Spinal cord (tissue), 10 donors: ENCODE results near the gene MAPKBP1. TPM values are rescaled to one million over a fixed set of nuclear protein-coding genes. Genes with fewer than 3 reads are reported as not detected.

ENCODE experiments used
- DNase-seq, 6 donors: peaks; one replicate each; pipeline versions ENCODE4 v3.0.0 to v3.0.0-alpha.2; 2013 to 2015; ENCODE audit warnings: low spot score in 6 of 6, low read depth in 4 of 6
- H3K27ac ChIP-seq: one replicate; pipeline ENCODE4 v1.5.1; 2013; ENCODE audit warnings: low read depth, low read length, control low read depth
- H3K27me3 ChIP-seq: one replicate; pipeline ENCODE4 v1.6.1; 2013; ENCODE audit warnings: low read length; ENCODE audit not compliant: control insufficient read depth, insufficient read depth
- H3K36me3 ChIP-seq: one replicate; pipeline ENCODE4 v1.6.1; 2013; ENCODE audit warnings: low read length; ENCODE audit not compliant: control insufficient read depth, insufficient read depth
- H3K4me1 ChIP-seq: one replicate; pipeline ENCODE4 v1.6.1; 2013; ENCODE audit warnings: low read length; ENCODE audit not compliant: control insufficient read depth, insufficient read depth
- H3K4me3 ChIP-seq: one replicate; pipeline ENCODE4 v1.5.1; 2013; ENCODE audit warnings: low read depth, low read length, control low read depth
- H3K9me3 ChIP-seq: one replicate; pipeline ENCODE4 v1.6.1; 2013; ENCODE audit warnings: low read length; ENCODE audit not compliant: control insufficient read depth, insufficient read depth
- WGBS: methylation state at CpG from one replicate; pipeline ENCODE4 v1.1.5; 2013; ENCODE audit warnings: missing lambda C conversion rate; ENCODE audit not compliant: insufficient coverage; 5-methylcytosine and 5-hydroxymethylcytosine counted together
- polyA plus RNA-seq, 2 donors: library from polyadenylated mRNA; unstranded; fragments of 120-200 nt; gene quantifications; one replicate each; pipeline ENCODE4 v1.2.1, GENCODE V29; 2013; ENCODE audit not compliant: insufficient read length in 2 of 2
- total RNA-seq, 2 donors: library from RNA; depleted of rRNA in 1 of 2; stranded (reverse); fragments of 120-200 nt in 1 of 2; fragments of >200 nt in 1 of 2; gene quantifications; one replicate each; pipeline versions ENCODE4 v1.2.3 to v1.2.4, GENCODE V29; 2013 to 2014
- donor health status: healthy.

MAPKBP1 gene
- total and polyA plus RNA-seq, 4 donors = 27.1 to 52.6 (median 31.8) TPM

DNA sequence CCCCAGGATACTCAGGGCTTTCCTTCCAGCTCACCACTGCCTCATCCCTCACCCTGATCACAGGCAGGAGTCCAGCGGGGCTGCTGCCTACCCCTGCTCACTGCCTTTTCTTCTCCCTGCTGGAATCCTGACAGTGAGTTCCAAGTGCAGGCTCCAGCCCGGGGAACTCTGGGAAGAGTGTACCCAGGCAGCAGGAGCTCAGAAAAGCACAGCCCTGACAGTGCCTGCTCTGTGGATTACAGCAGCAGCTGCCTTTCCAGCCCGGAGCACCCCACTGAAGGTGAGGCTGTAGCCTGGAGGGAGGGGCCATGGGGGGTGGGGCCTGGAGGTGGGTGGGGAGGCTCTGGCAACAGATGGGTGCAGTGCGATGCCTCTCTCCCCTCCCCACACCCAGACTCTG lies 47.5 kb downstream of the MAPKBP1 start:
- no peak for DNase-seq
- Histone ChIP-seq H3K9me3 (no peaks in the 10 kb centered on the region), H3K27me3 (no peaks in the 10 kb centered on the region), H3K4me1 (no peaks in the 10 kb centered on the region), H3K27ac (no peak overlapping the region), H3K4me3 (no peak overlapping the region), H3K36me3 (peaks cover 97% of the 10 kb centered on the region)
- 95% methylated on average over 2 of the region's 4 CpGs for WGBS

DNA sequence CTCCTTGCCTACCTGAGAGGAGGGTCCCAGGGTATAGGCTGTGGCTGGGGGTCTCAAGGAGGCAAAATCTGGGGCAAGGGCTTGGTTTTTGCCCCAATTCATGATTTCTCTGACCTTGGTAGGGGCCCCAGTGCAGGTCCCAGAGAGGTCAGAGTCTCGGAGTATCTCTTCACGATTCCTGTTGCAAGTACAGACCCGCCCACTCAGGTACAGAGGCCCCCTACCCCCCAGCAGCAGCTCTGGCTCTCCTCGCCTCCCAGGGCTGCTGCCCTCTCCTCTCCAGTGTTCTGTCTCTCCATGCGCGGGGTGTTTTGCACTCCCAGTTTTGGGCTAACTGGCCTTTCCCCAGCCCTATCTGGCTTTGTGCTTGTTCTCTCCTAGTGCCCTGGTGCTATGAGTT lies 48.2 kb downstream of the MAPKBP1 start:
- WGBS = 89% methylated on average over 6 of the region's 6 CpGs
- Histone ChIP-seq H3K27me3 (no peaks in the 10 kb centered on the region), H3K36me3 (peaks cover 91% of the 10 kb centered on the region), H3K4me1 (peaks cover 5% of the 10 kb centered on the region), H3K4me3 (no peak overlapping the region), H3K27ac (no peak overlapping the region), H3K9me3 (no peaks in the 10 kb centered on the region)
- DNase-seq = no peak

DNA sequence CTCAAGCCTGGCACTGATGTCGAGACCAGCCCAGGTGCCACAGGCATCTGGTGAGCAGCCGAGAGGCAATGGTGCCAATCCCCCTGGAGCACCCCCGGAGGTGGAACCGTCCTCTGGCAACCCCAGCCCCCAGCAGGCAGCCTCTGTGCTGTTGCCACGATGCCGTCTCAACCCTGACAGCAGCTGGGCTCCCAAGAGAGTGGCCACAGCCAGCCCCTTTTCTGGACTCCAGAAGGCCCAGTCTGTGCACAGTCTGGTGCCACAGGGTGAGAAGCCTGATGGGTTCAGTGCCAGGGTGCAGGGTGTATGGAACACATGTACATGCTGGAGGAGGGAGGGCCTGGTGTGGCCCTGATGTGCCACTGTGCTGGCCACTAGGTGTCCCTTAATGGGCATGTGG lies 48.7 kb downstream of the MAPKBP1 start:
- 80% methylated on average over 6 of the region's 6 CpGs for WGBS
- H3K36me3 ChIP-seq = peaks cover 86% of the 10 kb centered on the region

DNA sequence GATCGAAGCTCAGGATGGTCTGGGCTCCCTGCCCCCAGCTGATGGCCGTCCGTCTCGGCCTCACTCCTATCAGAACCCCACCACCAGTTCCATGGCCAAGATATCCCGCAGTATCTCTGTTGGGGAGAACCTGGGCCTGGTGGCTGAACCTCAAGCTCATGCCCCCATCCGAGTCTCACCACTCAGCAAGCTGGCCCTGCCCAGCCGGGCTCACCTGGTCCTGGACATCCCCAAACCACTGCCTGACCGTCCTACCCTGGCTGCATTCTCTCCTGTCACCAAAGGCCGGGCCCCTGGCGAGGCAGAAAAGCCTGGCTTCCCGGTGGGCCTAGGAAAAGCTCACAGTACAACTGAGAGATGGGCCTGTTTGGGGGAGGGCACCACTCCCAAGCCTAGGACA lies 49.2 kb downstream of the MAPKBP1 start:
- H3K9me3 ChIP-seq = no peaks in the 10 kb centered on the region
- H3K4me1 ChIP-seq = peaks cover 7% of the 10 kb centered on the region
- 92% methylated on average over 10 of the region's 11 CpGs for WGBS
- H3K4me3 ChIP-seq = no peak overlapping the region
- no peak overlapping the region for H3K27ac ChIP-seq
- peaks cover 81% of the 10 kb centered on the region for H3K36me3 ChIP-seq
- DNase-seq = no peak
- no peaks in the 10 kb centered on the region for H3K27me3 ChIP-seq

More for the DNA sequence above, 48.7 kb downstream of the MAPKBP1 start:
- H3K4me1 ChIP-seq = peaks cover 7% of the 10 kb centered on the region
- H3K27ac ChIP-seq = no peak overlapping the region
- no peaks in the 10 kb centered on the region for H3K27me3 ChIP-seq
- no peaks in the 10 kb centered on the region for H3K9me3 ChIP-seq
- DNase-seq = no peak
- H3K4me3 ChIP-seq = no peak overlapping the region

DNA sequence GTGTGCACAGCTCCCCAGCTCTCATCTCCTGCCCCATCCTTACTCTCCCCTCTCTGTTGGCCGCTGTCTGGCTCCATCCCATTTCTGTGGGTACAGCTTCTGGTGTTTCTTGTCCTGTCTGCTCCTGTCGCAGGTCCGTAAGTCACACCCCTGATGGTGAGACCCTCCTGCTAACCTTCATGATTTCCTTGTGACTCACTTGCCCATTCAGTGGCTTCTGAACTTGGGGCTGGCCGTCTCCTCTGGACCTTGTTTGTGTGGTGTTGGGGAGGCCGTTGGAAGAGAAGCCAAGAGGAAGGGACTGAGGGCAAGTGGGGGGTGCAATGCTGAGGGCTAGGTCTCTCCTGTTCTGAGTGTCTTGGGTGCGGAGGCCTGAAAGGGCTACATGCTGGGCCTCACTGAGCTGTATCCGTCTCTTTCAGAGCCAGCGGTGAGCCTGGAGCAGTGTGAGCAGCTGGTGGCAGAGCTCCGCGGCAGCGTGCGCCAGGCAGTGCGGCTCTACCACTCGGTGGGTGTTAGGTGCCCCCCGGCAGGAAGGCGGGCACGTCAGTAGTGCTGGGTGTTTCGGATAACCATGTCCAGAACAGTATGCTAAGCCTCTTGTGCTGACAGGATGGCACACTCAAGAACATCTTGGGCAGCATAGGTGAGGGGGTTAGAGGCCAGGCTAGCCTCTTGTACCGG lies 49.9 kb downstream of the MAPKBP1 start:
- H3K27me3 ChIP-seq = no peaks in the 10 kb centered on the region
- H3K9me3 ChIP-seq = no peaks in the 10 kb centered on the region
- H3K27ac ChIP-seq = no peak overlapping the region
- no peak overlapping the region for H3K4me3 ChIP-seq
- H3K4me1 ChIP-seq = peaks cover 7% of the 10 kb centered on the region
- 95% methylated on average over 17 of the region's 19 CpGs for WGBS
- H3K36me3 ChIP-seq = peaks cover 74% of the 10 kb centered on the region
- DNase-seq = no peak

DNA sequence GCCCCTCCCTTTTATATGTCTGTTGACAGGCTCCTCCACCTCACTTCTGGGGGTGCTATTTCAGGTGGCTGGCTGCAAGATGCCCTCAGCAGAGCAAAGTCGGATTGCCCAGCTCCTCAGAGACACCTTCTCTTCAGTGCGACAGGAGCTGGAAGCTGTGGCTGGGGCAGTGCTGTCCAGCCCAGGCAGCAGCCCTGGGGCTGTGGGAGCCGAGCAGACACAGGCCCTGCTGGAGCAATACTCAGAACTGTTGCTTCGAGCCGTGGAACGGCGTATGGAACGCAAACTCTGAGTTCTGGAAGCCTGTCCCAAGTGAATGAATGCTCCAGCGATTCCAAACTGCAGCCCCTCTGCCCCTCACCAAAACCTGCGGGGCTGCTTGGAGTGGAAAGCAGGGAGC lies 50.9 kb downstream of the MAPKBP1 start:
- peaks cover 15% of the 10 kb centered on the region for H3K4me1 ChIP-seq
- H3K27me3 ChIP-seq = no peaks in the 10 kb centered on the region
- no peak overlapping the region for H3K27ac ChIP-seq
- H3K9me3 ChIP-seq = no peaks in the 10 kb centered on the region
- peaks cover 69% of the 10 kb centered on the region for H3K36me3 ChIP-seq
- DNase-seq = no peak
- 80% methylated on average over 9 of the region's 10 CpGs for WGBS
- no peak overlapping the region for H3K4me3 ChIP-seq

DNA sequence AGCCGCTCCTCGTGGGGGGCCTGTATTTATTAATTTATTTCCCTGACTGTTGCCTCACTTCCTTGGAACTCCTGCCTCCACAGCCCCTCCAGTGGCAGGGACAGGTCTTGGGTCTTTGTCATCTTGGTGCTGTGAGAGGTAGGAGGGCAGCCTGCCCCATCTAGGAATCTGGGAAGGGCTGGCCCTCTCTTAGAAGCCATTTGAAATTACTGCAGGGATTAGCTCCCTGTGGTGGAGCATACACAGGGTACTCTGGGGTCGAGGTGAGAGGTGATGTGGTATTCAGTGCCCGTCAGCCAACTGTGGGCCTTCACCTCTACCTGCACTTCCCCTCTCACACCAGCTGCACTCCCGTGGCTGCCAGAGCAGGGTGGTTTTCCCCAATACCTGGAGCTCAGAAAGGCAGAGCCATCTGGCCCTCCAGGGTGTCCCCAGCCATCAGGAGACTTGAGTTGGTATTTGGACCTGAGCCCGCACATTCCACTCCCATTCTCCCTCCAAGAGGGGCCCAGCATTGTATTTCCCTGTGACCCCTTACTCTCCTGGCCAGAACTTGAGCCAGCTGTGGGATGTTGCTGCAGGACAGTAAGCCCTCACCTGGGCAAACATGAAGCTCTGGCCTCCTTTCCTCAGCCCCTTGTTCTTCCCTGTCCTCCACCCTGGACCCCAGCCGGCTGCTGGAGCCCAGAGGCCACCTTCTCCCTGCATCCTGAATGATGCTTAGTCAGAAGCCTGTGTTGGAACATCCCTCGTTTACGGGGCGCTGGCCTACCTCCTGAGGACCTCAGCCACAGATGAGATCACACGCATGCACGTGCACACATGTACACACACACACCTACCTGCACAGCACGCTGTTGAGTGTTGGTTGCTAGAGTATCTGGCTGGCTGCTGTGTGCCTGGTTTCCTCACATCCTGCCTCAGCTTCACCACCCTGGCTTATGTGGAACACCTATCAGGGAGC lies 51.6 kb downstream of the MAPKBP1 start:
- Histone ChIP-seq H3K36me3 (peaks cover 69% of the 10 kb centered on the region), H3K27me3 (no peaks in the 10 kb centered on the region), H3K9me3 (no peaks in the 10 kb centered on the region), H3K4me1 (peaks cover 21% of the 10 kb centered on the region), H3K27ac (no peak overlapping the region), H3K4me3 (no peak overlapping the region)
- DNase-seq = no peak
- 86% methylated on average over 5 of the region's 13 CpGs for WGBS

DNA sequence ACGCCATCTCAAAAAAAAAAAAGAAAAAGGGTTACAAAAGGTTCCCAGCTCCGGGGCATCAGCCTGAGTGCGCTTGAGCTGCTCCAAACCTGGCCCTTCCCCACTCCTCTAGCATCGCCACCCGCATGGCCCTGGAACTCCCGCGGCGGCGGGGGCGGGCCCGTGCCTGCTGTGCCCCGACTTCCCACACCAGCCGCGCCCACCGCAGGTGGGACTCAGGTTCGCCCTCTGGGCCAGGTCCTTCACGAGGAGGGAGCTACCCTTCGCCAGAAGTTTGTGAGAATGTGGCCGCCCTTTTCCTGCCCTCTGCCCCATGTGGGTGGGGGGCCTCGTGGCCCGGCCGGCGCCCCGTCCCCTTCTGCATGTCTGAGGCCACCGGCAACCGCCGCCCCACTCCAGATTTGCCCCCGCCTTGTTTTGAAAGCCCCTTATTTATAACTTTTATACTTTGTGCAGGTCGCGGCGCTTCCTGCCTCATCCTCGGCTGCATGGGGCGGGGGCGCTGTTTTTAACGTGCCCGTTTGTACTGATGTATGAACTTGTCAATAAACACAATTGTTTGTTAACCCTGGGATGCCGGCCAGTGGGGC lies 53.1 kb downstream of the MAPKBP1 start:
- H3K4me3 ChIP-seq = peak overlapping the region; percentile 95
- peak in 2 of 6 donors; percentile 6 to 25 for DNase-seq
- no peaks in the 10 kb centered on the region for H3K9me3 ChIP-seq
- 6% methylated on average over 31 of the region's 37 CpGs for WGBS
- H3K27me3 ChIP-seq = no peaks in the 10 kb centered on the region
- H3K27ac ChIP-seq = no peak overlapping the region
- H3K36me3 ChIP-seq = peaks cover 67% of the 10 kb centered on the region
- peaks cover 21% of the 10 kb centered on the region for H3K4me1 ChIP-seq

DNA sequence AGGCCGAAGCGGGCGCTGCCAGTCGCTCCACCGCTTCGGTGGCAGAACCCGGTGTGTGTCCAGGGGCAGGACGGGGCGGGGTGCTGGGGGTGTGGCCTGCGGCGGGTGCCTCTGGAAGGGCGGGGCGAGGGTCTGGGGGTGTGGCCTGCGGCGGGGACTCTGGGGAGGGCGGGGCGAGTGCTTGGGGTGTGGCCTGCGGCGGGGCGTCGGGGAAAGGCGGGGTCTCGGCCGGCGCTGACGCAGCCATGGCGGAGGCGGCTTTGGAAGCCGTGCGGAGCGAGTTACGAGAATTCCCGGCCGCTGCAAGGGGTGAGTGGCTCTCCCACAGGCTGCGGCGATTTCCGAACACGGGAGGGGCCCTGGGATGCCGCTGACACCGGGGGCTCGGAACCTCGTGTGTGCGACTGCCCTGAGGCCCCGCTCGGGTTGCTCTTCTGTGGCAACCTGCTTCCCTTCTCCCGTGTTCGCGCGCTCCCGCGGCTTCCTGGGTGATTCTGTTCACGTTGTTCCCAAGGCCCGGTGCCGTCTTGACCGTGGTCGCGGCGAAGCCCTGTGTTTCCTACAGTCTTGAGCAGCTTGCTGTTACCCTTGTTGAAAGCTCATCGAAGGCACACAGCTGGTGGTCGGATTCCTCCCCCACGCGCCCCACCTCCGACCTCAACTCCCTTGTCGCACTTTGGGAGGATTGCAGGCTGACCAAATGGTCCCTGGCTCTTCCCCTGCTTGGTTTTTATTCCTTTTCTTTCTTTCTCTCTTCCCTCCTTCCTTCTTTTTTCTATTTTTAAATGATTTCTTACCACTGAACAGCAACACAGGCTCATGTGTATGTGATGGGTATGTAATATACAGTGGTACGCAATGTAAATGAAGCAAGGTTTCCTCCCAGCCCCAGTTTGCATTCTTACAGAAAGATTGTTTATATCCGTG lies 53.9 kb downstream of the MAPKBP1 start, which contains the start of gene JMJD7:
TSS of gene JMJD7 (plus strand) at position 213 of the 927 bp plus-strand sequence. CDS start at position 246, 33 bp downstream.
- under 1% methylated on average over 65 of the region's 66 CpGs for WGBS
- no peaks in the 10 kb centered on the region for H3K27me3 ChIP-seq
- peak; percentile 70 to 96 (median 82) for DNase-seq
- H3K9me3 ChIP-seq = no peaks in the 10 kb centered on the region
- peak within 1 kb of the TSS; percentile 95 for H3K4me3 ChIP-seq
- H3K36me3 ChIP-seq = peaks cover 63% of the 10 kb centered on the region
- H3K4me1 ChIP-seq = peaks cover 21% of the 10 kb centered on the region
- H3K27ac ChIP-seq = peak within 1 kb of the TSS; percentile 90
